Endothelial cell of umbilical vein (primary cell): Measurements from ENCODE around the gene MGST3.

Source experiments
- CTCF ChIP-seq, 2 donors: IDR thresholded peaks; 1 replicate in 1 of 2; 2 replicates in 1 of 2; pipeline ENCODE4 v1.5.1; 2011; ENCODE audit warnings: low read length in 2 of 2, mild to moderate bottlenecking in 2 of 2, moderate library complexity in 2 of 2, control low read depth in 1 of 2, inconsistent platforms in 1 of 2, low read depth in 1 of 2; ENCODE audit not compliant: insufficient read depth in 1 of 2; ENCODE audit errors: extremely low read depth in 1 of 2
- JUN ChIP-seq: IDR thresholded peaks from 2 replicates; pipeline ENCODE4 v1.6.1; 2011; ENCODE audit warnings: borderline replicate concordance, low read depth; ENCODE audit not compliant: insufficient read length, insufficient read depth
- POLR2AphosphoS5 ChIP-seq: IDR thresholded peaks from 2 replicates; pipeline ENCODE4 v1.6.1; 2012; ENCODE audit warnings: low read depth, mild to moderate bottlenecking, control low read depth, low read length, moderate library complexity; ENCODE audit not compliant: insufficient read depth

- TF ChIP-seq JUN = no peak
- no peak for TF ChIP-seq CTCF (IDR thresholded peaks at IDR 0.05; ENCODE audit: extremely low read depth in 1 of 2, insufficient read depth in 1 of 2, low read depth in 1 of 2, low read length in 2 of 2)
- no peak for TF ChIP-seq POLR2AphosphoS5
These were observed 35.3 kb downstream of the MGST3 start for GRCh38 chr1:165666152-165666825.
